H1 (cell line): ENCODE measurements around the gene GGA3. TPM values are rescaled to one million over a fixed set of nuclear protein-coding genes. Genes with fewer than 3 reads are reported as not detected.

ENCODE experiments used
- BACH1 ChIP-seq: IDR thresholded peaks from 2 replicates; pipeline ENCODE4 v1.6.1; 2012; ENCODE audit warnings: low read length, improper control_type of control experiment
- CBX5 ChIP-seq: fragments of 300-800, 300-1000 bp; sonication (generic); IDR thresholded peaks from 2 replicates; pipeline ENCODE4 v1.7.1; 2016; ENCODE audit warnings: antibody characterized with exemption, low read length, low read depth
- CHD7 ChIP-seq: fragments of 300-600 bp; sonication (generic); IDR thresholded peaks from 2 replicates; pipeline ENCODE4 v1.7.1; 2012; ENCODE audit warnings: low read length, moderate library complexity, mild to moderate bottlenecking, inconsistent platforms; ENCODE audit not compliant: insufficient replicate concordance
- CREB1 ChIP-seq: IDR thresholded peaks from 2 replicates; pipeline ENCODE4 v1.6.1; 2012; ENCODE audit warnings: inconsistent platforms
- E2F6 ChIP-seq: IDR thresholded peaks from 2 replicates; pipeline ENCODE4 v1.6.1; 2012; ENCODE audit warnings: inconsistent platforms
- JUND ChIP-seq: IDR thresholded peaks from 2 replicates; pipeline ENCODE4 v1.6.1; 2011; ENCODE audit warnings: mild to moderate bottlenecking, improper control_type of control experiment, low read length
- NANOG ChIP-seq: IDR thresholded peaks from 2 replicates; pipeline ENCODE4 v1.6.1; 2011; ENCODE audit warnings: low read length, low read depth, mild to moderate bottlenecking, inconsistent platforms; ENCODE audit not compliant: insufficient read depth, poor library complexity, severe bottlenecking
- SAP30 ChIP-seq: fragments of 300-600 bp; sonication (generic); IDR thresholded peaks from 2 replicates; pipeline ENCODE4 v1.7.1; 2012; ENCODE audit warnings: low read length, moderate library complexity, mild to moderate bottlenecking, inconsistent platforms; ENCODE audit not compliant: insufficient read depth, insufficient replicate concordance
- SIRT6 ChIP-seq: IDR thresholded peaks from one replicate; pipeline ENCODE4 v1.7.1; 2012; ENCODE audit warnings: low read length, inconsistent platforms
- polyA plus RNA-seq, 7 experiments: library from polyadenylated mRNA; depleted of rRNA in 3 of 7; stranded (reverse) in 5 of 7; unstranded in 2 of 7; fragments of >200 nt in 5 of 7; fragments of 200-250 nt in 2 of 7; gene quantifications; 1 replicate in 5 of 7; 2 replicates in 1 of 7; 4 replicates in 1 of 7; pipeline versions ENCODE4 v1.2.1 to v1.2.3, GENCODE V29; 2011 to 2013; ENCODE audit warnings: missing spikeins in 2 of 7, mixed read lengths in 2 of 7
- total RNA-seq: library from RNA; stranded (reverse); fragmentation: NEBNext Ultra II Directional; extraction: Animal tissue kit (Norgen Biotek cat#: 25700); gene quantifications from 2 replicates; pipeline ENCODE4 v1.2.1, GENCODE V29; 2021

GGA3 gene
- total and polyA plus RNA-seq, 2 of the 8 experiments (the other 6 are each of a cell fraction or from before 2014, with no cell fraction given) = 40.6 to 60.0 TPM

GRCh38 chr17:75232786-75233185 is 28.6 kb downstream of the GGA3 start (continued):
- TF ChIP-seq CHD7 = no peak
- no peak for TF ChIP-seq SAP30
- no peak for TF ChIP-seq BACH1
- TF ChIP-seq CBX5 = no peak
- no peak for TF ChIP-seq CREB1
- TF ChIP-seq NANOG = no peak
- no peak for TF ChIP-seq SIRT6
- TF ChIP-seq E2F6 = no peak
- TF ChIP-seq JUND = no peak
